Activated CD8-positive, alpha-beta memory T cell treated with anti-CD3 and anti-CD28 coated beads, Interleukin-2, amount 50 U/mL, for 24 hours (primary cell): ENCODE measurements around the gene SLC25A43.
"Not testable (repeated sequence)": the region's sequence is repeated elsewhere in the genome, so short reads cannot be mapped to it uniquely, and the experiment has no call there.

Source experiments
- DNase-seq: peaks from one replicate; pipeline ENCODE4 v3.0.0-alpha.2; 2020; ENCODE audit errors: extremely low read depth

SLC25A43 gene

GRCh38 chrX:119398974-119399771 lies at the start of gene SLC25A43:
Gene SLC25A43 (plus strand): TSS chrX:119399336. CDS start chrX:119399404, 68 bp downstream.
- DNase-seq = no peak

- DNase-seq = no peak
Measured at GRCh38 chrX:119359618-119360382, 39.3 kb upstream of the SLC25A43 start.

- not testable (repeated sequence) for DNase-seq
Measured at GRCh38 chrX:119361451-119361850, 37.7 kb upstream of the SLC25A43 start.

- not testable (repeated sequence) for DNase-seq
Measured at GRCh38 chrX:119362074-119362473, 37.1 kb upstream of the SLC25A43 start.

- DNase-seq = no peak
Measured at GRCh38 chrX:119363391-119363790, 35.7 kb upstream of the SLC25A43 start.

- DNase-seq = not testable (repeated sequence)
Measured at GRCh38 chrX:119371861-119372260, 27.3 kb upstream of the SLC25A43 start.

GRCh38 chrX:119374736-119375135 lies 24.4 kb upstream of the SLC25A43 start:
- no peak for DNase-seq

- no peak for DNase-seq
Measured at GRCh38 chrX:119375561-119375960, 23.6 kb upstream of the SLC25A43 start.

- DNase-seq = no peak
Measured at GRCh38 chrX:119376312-119376711, 22.8 kb upstream of the SLC25A43 start.

- DNase-seq = no peak
Measured at GRCh38 chrX:119381349-119381944, 17.7 kb upstream of the SLC25A43 start.

- no peak for DNase-seq
Measured at GRCh38 chrX:119382606-119383005, 16.5 kb upstream of the SLC25A43 start.

- not testable (repeated sequence) for DNase-seq
Measured at GRCh38 chrX:119386685-119387084, 12.5 kb upstream of the SLC25A43 start.

- DNase-seq = not testable (repeated sequence)
Measured at GRCh38 chrX:119387426-119387825, 11.7 kb upstream of the SLC25A43 start.

- no peak for DNase-seq
Measured at GRCh38 chrX:119389214-119389613, 9.9 kb upstream of the SLC25A43 start.

- DNase-seq = no peak
Measured at GRCh38 chrX:119389871-119390501, 9.2 kb upstream of the SLC25A43 start.

- DNase-seq = no peak
Measured at GRCh38 chrX:119391279-119391678, 7.9 kb upstream of the SLC25A43 start.

GRCh38 chrX:119393144-119393543 lies 6.0 kb upstream of the SLC25A43 start:
- no peak for DNase-seq

GRCh38 chrX:119398587-119398973 lies 556 bp upstream of the SLC25A43 start:
- no peak for DNase-seq

- no peak for DNase-seq
Measured at GRCh38 chrX:119399772-119400101, 601 bp downstream of the SLC25A43 start.

- DNase-seq = no peak
Measured at GRCh38 chrX:119401569-119401968, 2.4 kb downstream of the SLC25A43 start.

- no peak for DNase-seq
Measured at GRCh38 chrX:119402588-119402987, 3.5 kb downstream of the SLC25A43 start.

- no peak for DNase-seq
Measured at GRCh38 chrX:119406776-119407175, 7.6 kb downstream of the SLC25A43 start.
